Neural progenitor cell (in vitro differentiated cells): Measurements from ENCODE around the gene GNB2.
A peak's percentile ranks its signal among the peaks of the same experiment; 100 is the strongest.

Source experiments
- EZH2 ChIP-seq: fragments of 200-600 bp; sonication (generic); IDR thresholded peaks from 2 replicates; pipeline ENCODE4 v1.6.1; 2017; ENCODE audit warnings: antibody characterized with exemption, mild to moderate bottlenecking, moderate library complexity
- TF ChIP-seq, protein P1 (sequence below): fragments of 200-600 bp; sonication (generic); IDR thresholded peaks from 2 replicates; pipeline ENCODE4 v1.5.1; 2017; ENCODE audit warnings: antibody characterized with exemption, mild to moderate bottlenecking

DNA sequence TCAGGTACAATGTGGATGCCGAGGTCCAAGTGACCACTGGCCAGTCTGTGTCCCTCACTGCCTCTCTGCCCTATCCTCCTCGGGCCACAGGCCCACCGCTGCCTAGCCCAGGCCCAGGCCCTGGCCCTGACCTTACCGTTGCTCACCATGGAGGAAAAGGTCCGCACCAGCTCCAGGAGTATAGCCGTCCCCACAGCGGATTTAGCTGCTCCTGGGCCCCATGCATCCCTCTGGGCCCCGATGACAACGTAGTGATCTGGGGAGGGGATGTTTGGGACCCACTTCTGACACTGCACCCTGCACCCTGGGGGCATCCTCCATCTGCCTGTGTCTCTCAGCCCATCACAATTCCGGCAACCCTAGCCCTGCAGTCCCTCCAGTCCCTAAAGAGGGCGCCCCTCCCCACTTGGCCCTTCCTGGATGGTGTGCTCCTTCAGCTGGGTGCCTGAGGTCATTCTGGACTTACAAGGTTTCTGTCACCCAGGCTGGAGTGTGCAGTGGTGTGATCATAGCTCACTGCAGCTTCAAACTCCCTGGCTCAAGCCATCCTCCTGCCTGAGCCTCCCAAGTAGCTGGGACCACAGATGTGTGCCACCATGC, 44.3 kb upstream of the GNB2 start:
- TF ChIP-seq, protein P1, sequence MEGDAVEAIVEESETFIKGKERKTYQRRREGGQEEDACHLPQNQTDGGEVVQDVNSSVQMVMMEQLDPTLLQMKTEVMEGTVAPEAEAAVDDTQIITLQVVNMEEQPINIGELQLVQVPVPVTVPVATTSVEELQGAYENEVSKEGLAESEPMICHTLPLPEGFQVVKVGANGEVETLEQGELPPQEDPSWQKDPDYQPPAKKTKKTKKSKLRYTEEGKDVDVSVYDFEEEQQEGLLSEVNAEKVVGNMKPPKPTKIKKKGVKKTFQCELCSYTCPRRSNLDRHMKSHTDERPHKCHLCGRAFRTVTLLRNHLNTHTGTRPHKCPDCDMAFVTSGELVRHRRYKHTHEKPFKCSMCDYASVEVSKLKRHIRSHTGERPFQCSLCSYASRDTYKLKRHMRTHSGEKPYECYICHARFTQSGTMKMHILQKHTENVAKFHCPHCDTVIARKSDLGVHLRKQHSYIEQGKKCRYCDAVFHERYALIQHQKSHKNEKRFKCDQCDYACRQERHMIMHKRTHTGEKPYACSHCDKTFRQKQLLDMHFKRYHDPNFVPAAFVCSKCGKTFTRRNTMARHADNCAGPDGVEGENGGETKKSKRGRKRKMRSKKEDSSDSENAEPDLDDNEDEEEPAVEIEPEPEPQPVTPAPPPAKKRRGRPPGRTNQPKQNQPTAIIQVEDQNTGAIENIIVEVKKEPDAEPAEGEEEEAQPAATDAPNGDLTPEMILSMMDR = peak; percentile 68
- TF ChIP-seq EZH2 = no peak
